ENCODE data around the gene PRTFDC1. TPM values are rescaled to one million over a fixed set of nuclear protein-coding genes. Genes with fewer than 3 reads are reported as not detected.
"Not testable (repeated sequence)": the region's sequence is repeated elsewhere in the genome, so short reads cannot be mapped to it uniquely, and the experiment has no call there.

Gene PRTFDC1
- total RNA-seq, 2 experiments from 2014 or later: 0.27 to 0.46 TPM

DNA sequence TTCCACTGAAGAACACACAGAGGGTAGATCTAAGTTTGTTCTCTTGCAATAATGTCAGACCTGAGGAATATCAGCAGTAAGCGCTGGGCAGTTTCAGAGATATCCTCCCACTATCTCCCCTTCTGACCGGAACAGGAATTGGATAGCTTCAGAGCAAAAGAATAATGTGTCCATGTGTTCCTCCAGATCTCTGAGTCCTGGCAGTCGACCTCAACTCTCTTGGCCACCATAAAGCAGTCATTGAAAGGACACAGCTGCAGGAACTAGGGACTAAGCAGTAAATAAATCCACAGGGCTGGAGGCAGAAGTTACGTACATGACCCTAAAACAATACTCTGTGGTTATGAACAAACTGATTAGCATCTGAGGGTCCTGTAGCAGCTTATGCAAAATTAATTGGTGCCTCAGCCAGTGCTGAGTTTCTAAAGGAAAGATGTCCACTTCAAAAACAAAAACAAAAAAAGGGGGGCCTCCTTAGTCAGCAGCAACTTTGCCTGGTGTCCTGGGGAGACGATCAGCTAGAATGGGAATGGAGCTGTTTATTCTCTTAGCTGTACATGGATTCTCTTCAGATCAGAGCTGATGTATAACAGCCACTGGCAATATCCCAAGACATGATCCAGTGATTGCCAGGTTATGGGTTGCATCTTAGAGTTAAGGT lies 6.4 kb upstream of the PRTFDC1 start:
- Mint-ChIP-seq H3K4me1 (no peaks in the 10 kb centered on the region), H3K9me3 (no peaks in the 10 kb centered on the region), H3K4me3 (no peak overlapping the region), H3K36me3 (ENCODE audit: low read depth) (no peaks in the 10 kb centered on the region), H3K27me3 (no peaks in the 10 kb centered on the region), H3K27ac (no peak overlapping the region)
- ChIA-PET CTCF (no interaction called here), POLR2A (no interaction called here)
- DNase-seq: no peak

DNA sequence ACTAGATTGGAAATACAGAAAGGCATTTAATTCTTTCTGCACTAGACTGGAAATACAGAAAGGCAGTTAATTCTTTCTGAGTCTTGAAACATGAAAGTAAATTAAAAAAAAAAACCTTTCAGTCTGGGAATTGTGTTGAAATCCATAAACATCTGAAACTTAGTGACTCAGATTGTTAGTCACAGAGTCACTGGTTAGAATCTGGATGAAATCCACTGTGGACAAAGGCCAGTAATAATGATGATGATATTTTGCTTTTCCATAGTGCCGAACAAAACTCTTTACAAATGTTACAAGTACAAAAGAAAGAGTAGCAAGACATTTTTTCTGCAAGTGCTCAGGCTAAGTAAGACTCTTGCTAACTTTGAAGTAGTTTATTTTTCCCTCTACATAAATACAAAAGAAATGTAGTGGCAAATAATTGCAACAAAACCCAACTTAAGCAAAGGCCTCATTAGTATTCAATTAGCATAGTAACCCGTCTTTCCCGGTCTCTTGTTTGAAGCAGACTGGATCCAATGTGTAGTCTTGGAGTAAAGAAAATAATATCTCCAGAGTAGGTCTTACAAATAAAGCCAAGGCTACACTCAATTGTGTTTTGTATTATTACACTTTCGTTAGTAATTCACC lies 5.8 kb upstream of the PRTFDC1 start:
- H3K27me3 Mint-ChIP-seq: no peaks in the 10 kb centered on the region
- no peak overlapping the region for H3K27ac Mint-ChIP-seq
- POLR2A ChIA-PET: no interaction called here
- CTCF ChIA-PET: no interaction called here
- H3K4me1 Mint-ChIP-seq: peaks cover 5% of the 10 kb centered on the region
- H3K36me3 Mint-ChIP-seq (ENCODE audit: low read depth): no peaks in the 10 kb centered on the region
- no peak overlapping the region for H3K4me3 Mint-ChIP-seq
- no peaks in the 10 kb centered on the region for H3K9me3 Mint-ChIP-seq
- DNase-seq: no peak

DNA sequence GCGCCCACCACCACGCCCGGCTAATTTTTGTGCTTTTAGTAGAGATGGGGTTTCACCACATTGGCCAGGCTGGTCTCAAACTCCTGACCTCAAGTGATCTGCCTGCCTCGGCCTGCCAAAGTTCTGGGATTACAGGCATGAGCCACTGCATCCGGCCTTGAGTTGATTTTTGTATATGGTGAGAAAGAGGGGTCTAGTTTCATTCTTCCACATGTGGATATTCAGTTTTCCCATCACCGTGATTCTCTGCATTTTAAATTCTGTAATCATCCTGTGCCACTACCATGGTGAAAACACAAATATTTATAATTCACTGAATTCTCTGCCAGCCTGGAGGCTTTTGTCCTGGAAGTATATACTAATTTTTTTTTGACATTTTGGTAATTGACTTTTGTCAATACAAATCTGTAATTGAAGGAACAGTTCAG lies 5.2 kb upstream of the PRTFDC1 start:
- H3K4me1 Mint-ChIP-seq; DNase-seq; H3K4me3 Mint-ChIP-seq; H3K36me3 Mint-ChIP-seq (ENCODE audit: low read depth); CTCF ChIA-PET; H3K27ac Mint-ChIP-seq; H3K9me3 Mint-ChIP-seq; POLR2A ChIA-PET; H3K27me3 Mint-ChIP-seq: not testable (repeated sequence)

DNA sequence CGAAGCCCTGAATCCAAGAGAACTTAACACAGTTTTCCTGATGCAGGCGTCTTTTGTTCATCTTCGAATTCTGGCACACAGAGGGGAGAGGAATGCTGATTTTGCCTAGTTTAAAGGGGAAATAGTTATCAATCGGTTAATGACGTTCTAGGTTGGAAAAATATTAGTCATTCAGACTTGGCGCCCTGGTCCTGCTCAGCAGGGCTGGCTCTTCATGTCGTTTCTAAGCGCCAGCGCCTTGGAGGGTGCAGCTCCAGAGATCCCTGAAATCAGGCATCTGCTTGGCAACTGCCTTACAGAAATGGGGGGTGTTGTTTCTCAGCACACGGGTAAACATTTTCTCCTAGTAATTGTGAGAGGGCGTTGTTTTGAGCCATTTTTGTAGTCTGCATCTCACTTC lies 1.3 kb upstream of the PRTFDC1 start:
- H3K4me1 Mint-ChIP-seq: peaks cover 20% of the 10 kb centered on the region
- H3K27me3 Mint-ChIP-seq: no peaks in the 10 kb centered on the region
- no peaks in the 10 kb centered on the region for H3K36me3 Mint-ChIP-seq (ENCODE audit: low read depth)
- peak overlapping the region; percentile 72 for H3K27ac Mint-ChIP-seq
- no peaks in the 10 kb centered on the region for H3K9me3 Mint-ChIP-seq
- ChIA-PET POLR2A (no interaction called here), CTCF (interaction anchor here (0.7 to 1.6 kb wide), 3 partner anchors 8 to 24 kb away, joined by 3 to 4 read pairs (median 3); no protein-coding TSS in a partner anchor)
- H3K4me3 Mint-ChIP-seq: peak overlapping the region; percentile 68
- no peak for DNase-seq

DNA sequence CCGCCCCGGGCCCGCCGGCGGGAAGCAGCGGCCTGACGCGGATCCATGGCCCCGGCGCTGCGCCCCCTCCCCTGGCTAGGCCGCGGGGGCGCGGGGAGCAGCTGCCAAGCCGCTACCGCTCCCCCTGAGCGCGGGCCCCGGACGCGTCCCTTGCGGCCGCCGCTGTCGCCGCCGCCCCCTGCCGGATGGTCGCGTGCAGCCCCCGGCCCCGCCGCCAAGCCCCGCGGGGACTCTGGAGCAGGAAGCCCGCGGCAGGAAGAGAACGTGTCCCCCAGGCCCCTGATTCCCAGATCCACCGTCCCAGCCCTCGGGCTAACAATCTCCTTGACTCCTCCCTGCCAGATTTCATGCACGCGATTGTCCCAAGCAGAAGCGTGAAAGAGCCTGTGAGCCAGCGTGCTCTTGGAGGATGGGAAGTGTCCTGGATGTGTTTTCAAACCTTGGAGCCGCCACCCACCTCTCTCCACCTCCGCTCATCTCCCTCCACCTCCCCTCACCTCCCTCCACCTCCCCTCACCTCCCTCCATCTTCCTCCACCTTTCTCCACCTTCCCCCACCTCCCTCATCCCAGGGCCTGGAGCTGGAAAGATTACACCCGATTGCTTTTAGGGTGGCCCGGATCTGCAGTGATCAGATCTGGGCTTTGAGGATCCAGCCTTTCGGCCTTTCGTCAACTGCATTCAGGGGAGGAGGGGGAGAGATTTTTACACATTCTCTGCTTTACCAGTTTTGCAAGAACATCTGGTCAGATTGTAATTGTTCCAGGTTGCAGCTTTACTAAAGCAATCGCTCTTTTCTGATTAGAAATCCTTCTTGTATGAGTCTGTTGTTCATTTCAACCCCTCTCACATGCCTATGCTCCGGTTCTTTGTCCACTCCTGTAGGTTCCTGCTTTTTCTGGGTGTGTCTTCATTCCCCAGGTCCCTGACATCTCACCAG lies 570 bp upstream of the PRTFDC1 start:
- Mint-ChIP-seq H3K9me3 (no peaks in the 10 kb centered on the region), H3K36me3 (ENCODE audit: low read depth) (no peaks in the 10 kb centered on the region), H3K4me1 (peaks cover 24% of the 10 kb centered on the region), H3K27ac (peak overlapping the region; percentile 80), H3K27me3 (no peaks in the 10 kb centered on the region), H3K4me3 (peak overlapping the region; percentile 68)
- ChIA-PET CTCF (interaction anchor here (0.7 to 1.6 kb wide), 5 partner anchors 7 to 154 kb away, joined by 3 to 5 read pairs (median 4); no protein-coding TSS in a partner anchor), POLR2A (no interaction called here)
- DNase-seq: peak; percentile 37

- CTCF ChIA-PET: interaction anchor here (0.5 to 1.5 kb wide), 4 partner anchors 11 to 259 kb away, joined by 3 to 6 read pairs (median 5); no protein-coding TSS in a partner anchor
- H3K4me1 Mint-ChIP-seq: peaks cover 26% of the 10 kb centered on the region
- no peak for DNase-seq
- H3K9me3 Mint-ChIP-seq: no peaks in the 10 kb centered on the region
- H3K36me3 Mint-ChIP-seq (ENCODE audit: low read depth): no peaks in the 10 kb centered on the region
- H3K4me3 Mint-ChIP-seq: peak overlapping the region; percentile 64
- H3K27me3 Mint-ChIP-seq: no peaks in the 10 kb centered on the region
- H3K27ac Mint-ChIP-seq: peak overlapping the region; percentile 71
- POLR2A ChIA-PET: interaction anchor here (0.6 kb wide), 1 partner anchor 302 kb away, joined by 6 read pairs; no protein-coding TSS in a partner anchor
Measured at GRCh38 chr10:24951201-24952142, 934 bp downstream of the PRTFDC1 start.

DNA sequence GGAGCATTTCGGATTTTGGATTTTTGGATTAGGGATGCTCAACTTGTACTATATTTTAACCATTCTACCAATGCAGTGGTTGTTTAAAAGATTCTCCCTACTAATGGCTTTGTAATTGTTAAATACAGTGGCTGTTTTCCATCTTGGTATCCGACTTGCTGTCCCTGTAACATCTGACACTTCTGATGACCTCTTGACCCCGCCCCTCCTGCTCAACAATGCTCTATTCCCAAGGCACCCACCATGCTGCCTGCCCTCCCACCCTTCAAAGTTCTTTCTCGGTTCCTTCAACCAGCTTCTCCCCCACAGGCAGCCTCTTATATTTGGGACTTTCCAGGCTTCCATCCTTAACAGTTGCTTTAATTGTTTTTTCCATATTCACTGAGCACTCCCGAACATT lies 2.0 kb downstream of the PRTFDC1 start:
- no peak for DNase-seq
- Mint-ChIP-seq H3K4me3 (no peak overlapping the region), H3K4me1 (peaks cover 26% of the 10 kb centered on the region), H3K27me3 (no peaks in the 10 kb centered on the region), H3K27ac (no peak overlapping the region), H3K36me3 (ENCODE audit: low read depth) (no peaks in the 10 kb centered on the region), H3K9me3 (no peaks in the 10 kb centered on the region)
- CTCF ChIA-PET: no interaction called here
- POLR2A ChIA-PET: no interaction called here

DNA sequence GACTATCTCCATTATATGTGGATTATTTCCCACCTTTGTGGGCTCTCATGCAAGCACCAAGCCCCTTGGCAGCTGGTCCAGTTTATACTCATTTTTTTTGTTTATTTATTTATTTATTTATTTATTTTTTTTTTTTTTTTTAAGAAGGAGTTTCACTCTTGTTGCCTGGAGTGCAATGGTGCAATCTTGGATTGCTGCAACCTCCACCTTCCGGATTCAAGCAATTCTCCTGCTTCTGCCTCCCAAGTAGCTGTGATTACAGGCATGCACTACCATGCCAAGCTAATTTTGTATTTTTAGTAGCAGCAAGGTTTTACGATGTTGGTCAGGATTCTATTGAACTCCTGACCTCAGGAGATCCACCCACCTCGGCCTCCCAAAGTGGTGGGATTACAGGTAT lies 2.8 kb downstream of the PRTFDC1 start:
- no peaks in the 10 kb centered on the region for H3K9me3 Mint-ChIP-seq
- H3K36me3 Mint-ChIP-seq (ENCODE audit: low read depth): no peaks in the 10 kb centered on the region
- no peak overlapping the region for H3K27ac Mint-ChIP-seq
- no peak overlapping the region for H3K4me3 Mint-ChIP-seq
- DNase-seq: no peak
- H3K27me3 Mint-ChIP-seq: no peaks in the 10 kb centered on the region
- H3K4me1 Mint-ChIP-seq: peaks cover 26% of the 10 kb centered on the region
- ChIA-PET POLR2A (no interaction called here), CTCF (no interaction called here)

GRCh38 chr10:24947304-24948097 lies 4.9 kb downstream of the PRTFDC1 start:
- H3K4me3 Mint-ChIP-seq: no peak overlapping the region
- ChIA-PET POLR2A (no interaction called here), CTCF (interaction anchor here (0.9 to 1.6 kb wide), 2 partner anchors 16 to 18 kb away, joined by 3 to 4 read pairs; no protein-coding TSS in a partner anchor)
- no peaks in the 10 kb centered on the region for H3K36me3 Mint-ChIP-seq (ENCODE audit: low read depth)
- H3K9me3 Mint-ChIP-seq: no peaks in the 10 kb centered on the region
- H3K27ac Mint-ChIP-seq: no peak overlapping the region
- H3K4me1 Mint-ChIP-seq: peaks cover 16% of the 10 kb centered on the region
- no peak for DNase-seq
- no peaks in the 10 kb centered on the region for H3K27me3 Mint-ChIP-seq

DNA sequence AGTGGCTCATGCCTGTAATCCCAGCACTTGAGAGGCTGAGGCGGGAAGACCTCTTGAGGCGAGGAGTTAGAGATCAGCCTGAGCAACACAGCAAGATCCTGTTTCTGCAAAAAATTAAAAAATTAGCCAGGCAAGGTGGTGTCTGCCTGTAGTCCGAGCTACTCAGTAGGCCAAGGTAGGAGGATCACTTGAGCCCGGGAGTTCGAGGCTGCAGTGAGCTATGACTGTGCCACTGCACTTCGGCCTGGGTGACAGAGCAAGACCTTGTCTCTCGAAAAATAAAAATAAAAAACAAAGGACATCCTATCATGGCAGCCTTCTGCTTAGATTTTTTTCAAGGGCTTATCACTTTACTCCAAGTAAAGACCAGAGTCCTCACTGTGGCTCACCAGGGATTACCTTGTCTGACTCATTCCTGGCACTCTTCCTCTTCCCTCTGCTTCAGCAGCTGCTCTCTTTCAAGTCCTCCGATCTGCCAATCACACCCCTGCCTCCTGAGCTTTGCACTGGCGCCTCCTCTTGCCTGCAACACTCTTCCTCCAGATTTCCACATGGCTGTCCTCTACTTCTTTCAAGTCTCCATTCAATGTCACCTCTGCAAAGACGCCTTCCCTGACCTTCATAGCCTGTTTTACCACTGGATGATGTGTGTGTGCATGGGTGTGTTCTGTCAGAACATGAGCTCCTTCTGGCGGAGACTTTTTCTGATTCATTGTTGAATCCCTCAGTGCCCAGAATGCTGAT lies 7.7 kb downstream of the PRTFDC1 start:
- Mint-ChIP-seq H3K9me3 (no peaks in the 10 kb centered on the region), H3K36me3 (ENCODE audit: low read depth) (no peaks in the 10 kb centered on the region), H3K4me3 (no peak overlapping the region), H3K27me3 (no peaks in the 10 kb centered on the region), H3K27ac (no peak overlapping the region), H3K4me1 (peaks cover 5% of the 10 kb centered on the region)
- no peak for DNase-seq
- ChIA-PET CTCF (interaction anchor here (0.8 to 2.4 kb wide), 4 partner anchors 9 to 45 kb away, joined by 4 to 6 read pairs (median 4); no protein-coding TSS in a partner anchor), POLR2A (no interaction called here)

GRCh38 chr10:24938525-24938924 lies 13.9 kb downstream of the PRTFDC1 start:
- H3K9me3 Mint-ChIP-seq: no peaks in the 10 kb centered on the region
- CTCF ChIA-PET: no interaction called here
- no peaks in the 10 kb centered on the region for H3K27me3 Mint-ChIP-seq

More at GRCh38 chr10:24938525-24938924, 13.9 kb downstream of the PRTFDC1 start:
- no peaks in the 10 kb centered on the region for H3K36me3 Mint-ChIP-seq (ENCODE audit: low read depth)
- H3K4me1 Mint-ChIP-seq: no peaks in the 10 kb centered on the region
- H3K4me3 Mint-ChIP-seq: no peak overlapping the region
- DNase-seq: no peak
- H3K27ac Mint-ChIP-seq: no peak overlapping the region
- POLR2A ChIA-PET: no interaction called here

All from activated CD4-positive, alpha-beta T cell treated with anti-CD3 and anti-CD28 coated beads, Interleukin-2, amount 10 ng/mL, durations not matched to agents 7 days and 5 days (primary cell).